Esophagus squamous epithelium (tissue), 5 donors: ENCODE data around the gene MAP4K3. TPM values are rescaled to one million over a fixed set of nuclear protein-coding genes. Genes with fewer than 3 reads are reported as not detected.
A peak's percentile ranks its signal among the peaks of the same experiment; 100 is the strongest.

Experiments used
- DNase-seq: peaks from one replicate; lab custom pipeline; 2025; lab: John Stamatoyannopoulos, UW
- H3K27ac ChIP-seq, 4 donors: fragments of 200-600 bp; sonication (generic); one replicate each; pipeline ENCODE4 v1.5.1; 2016 to 2019; ENCODE audit warnings: mild to moderate bottlenecking in 1 of 4
- H3K27me3 ChIP-seq, 4 donors: fragments of 200-600 bp; sonication (generic); 1 replicate in 3 of 4; 2 replicates in 1 of 4; pipeline versions ENCODE4 v1.5.1 to v1.6.0; 2017 to 2021; ENCODE audit warnings: antibody characterized with exemption in 1 of 4
- H3K36me3 ChIP-seq, 3 donors: fragments of 200-600 bp; sonication (generic); one replicate each; pipeline ENCODE4 v1.5.1; 2016 to 2019
- H3K4me1 ChIP-seq, 3 donors: fragments of 200-600 bp; sonication (generic); one replicate each; pipeline ENCODE4 v1.5.1; 2017 to 2019
- H3K4me3 ChIP-seq, 4 donors: fragments of 200-600 bp; sonication (generic); 1 replicate in 3 of 4; 2 replicates in 1 of 4; pipeline ENCODE4 v1.5.1; 2016 to 2019; ENCODE audit warnings: mild to moderate bottlenecking in 2 of 4, moderate library complexity in 1 of 4
- H3K9me3 ChIP-seq, 3 donors: fragments of 200-600 bp; sonication (generic); one replicate each; pipeline ENCODE4 v1.5.1; 2016 to 2019
- POLR2A ChIP-seq, 4 donors: fragments of 450-650 bp; IDR thresholded peaks; one replicate each; pipeline ENCODE4 v1.6.1; 2017; ENCODE audit warnings: antibody characterized with exemption in 4 of 4, mild to moderate bottlenecking in 4 of 4, moderate library complexity in 3 of 4
- WGBS, 2 donors: methylation state at CpG; one replicate each; pipeline ENCODE4 v1.1.5; 2018; 5-methylcytosine and 5-hydroxymethylcytosine counted together
- intact Hi-C: fragments of 100-400 bp; cut with DNase I; formaldehyde crosslinking; loops from one replicate; pipeline ENCODE4 v1.15.0; 2022
- total RNA-seq, 4 donors: library from RNA; depleted of rRNA; stranded (reverse); fragments of >200 nt; gene quantifications; one replicate each; pipeline ENCODE4 v1.1.0, GENCODE V29; 2016
- TF ChIP-seq, protein P1 (sequence below), 6 experiments: fragments of 450-650 bp in 4 of 6; fragments of 200-600 bp in 2 of 6; sonication (generic) in 2 of 6; IDR thresholded peaks; one replicate each; pipeline ENCODE4 v1.5.1; 2016 to 2019; ENCODE audit warnings: antibody characterized with exemption in 6 of 6, mild to moderate bottlenecking in 4 of 6, moderate library complexity in 4 of 6
- donor health status: DM: yes; HTN: yes; CAD: no.

The MAP4K3 gene
- total RNA-seq, 4 donors from 2014 or later, result 12.6 to 35.1 (median 15.8) TPM

DNA sequence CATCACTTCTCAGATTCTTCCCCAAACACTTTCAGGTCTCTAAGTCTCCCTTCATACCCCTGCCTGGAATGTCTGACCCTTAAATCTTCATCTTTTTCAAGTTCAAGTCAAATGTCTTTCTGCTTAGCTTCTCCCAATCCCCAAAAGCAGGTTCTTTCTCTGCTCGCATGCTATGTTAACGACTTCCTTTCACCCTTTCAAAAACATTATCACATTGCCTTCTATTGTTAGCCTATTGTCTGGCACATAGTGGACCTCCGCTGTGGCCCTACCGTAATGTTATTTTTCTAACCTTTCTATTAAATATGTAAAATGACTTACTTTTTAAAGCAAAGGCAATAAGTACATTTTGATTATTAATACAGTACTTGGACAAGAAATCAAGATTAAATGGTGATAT, 195.5 kb downstream of the MAP4K3 start:
- no peaks in the 10 kb centered on the region for H3K9me3 ChIP-seq
- DNase-seq, result no peak
- no peak overlapping the region for H3K27ac ChIP-seq
- H3K36me3 ChIP-seq, result no peaks in the 10 kb centered on the region
- 73 to 74% methylated on average over 4 of the region's 4 CpGs for WGBS, 2 donors
- intact Hi-C loops, result no loop called here
- H3K27me3 ChIP-seq, result no peaks in the 10 kb centered on the region
- TF ChIP-seq, protein P1, sequence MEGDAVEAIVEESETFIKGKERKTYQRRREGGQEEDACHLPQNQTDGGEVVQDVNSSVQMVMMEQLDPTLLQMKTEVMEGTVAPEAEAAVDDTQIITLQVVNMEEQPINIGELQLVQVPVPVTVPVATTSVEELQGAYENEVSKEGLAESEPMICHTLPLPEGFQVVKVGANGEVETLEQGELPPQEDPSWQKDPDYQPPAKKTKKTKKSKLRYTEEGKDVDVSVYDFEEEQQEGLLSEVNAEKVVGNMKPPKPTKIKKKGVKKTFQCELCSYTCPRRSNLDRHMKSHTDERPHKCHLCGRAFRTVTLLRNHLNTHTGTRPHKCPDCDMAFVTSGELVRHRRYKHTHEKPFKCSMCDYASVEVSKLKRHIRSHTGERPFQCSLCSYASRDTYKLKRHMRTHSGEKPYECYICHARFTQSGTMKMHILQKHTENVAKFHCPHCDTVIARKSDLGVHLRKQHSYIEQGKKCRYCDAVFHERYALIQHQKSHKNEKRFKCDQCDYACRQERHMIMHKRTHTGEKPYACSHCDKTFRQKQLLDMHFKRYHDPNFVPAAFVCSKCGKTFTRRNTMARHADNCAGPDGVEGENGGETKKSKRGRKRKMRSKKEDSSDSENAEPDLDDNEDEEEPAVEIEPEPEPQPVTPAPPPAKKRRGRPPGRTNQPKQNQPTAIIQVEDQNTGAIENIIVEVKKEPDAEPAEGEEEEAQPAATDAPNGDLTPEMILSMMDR (IDR thresholded peaks at IDR 0.05), result no peak
- TF ChIP-seq POLR2A (IDR thresholded peaks at IDR 0.05), result no peak
- no peaks in the 10 kb centered on the region for H3K4me1 ChIP-seq
- H3K4me3 ChIP-seq, result no peak overlapping the region

GRCh38 chr2:39240758-39241157, 196.3 kb downstream of the MAP4K3 start:
- no peaks in the 10 kb centered on the region for H3K9me3 ChIP-seq
- intact Hi-C loops, result no loop called here
- H3K36me3 ChIP-seq, result no peaks in the 10 kb centered on the region
- H3K27ac ChIP-seq, result no peak overlapping the region
- 86 to 89% methylated on average over 6 of the region's 6 CpGs for WGBS, 2 donors
- H3K4me3 ChIP-seq, result no peak overlapping the region
- H3K27me3 ChIP-seq, result no peaks in the 10 kb centered on the region
- no peaks in the 10 kb centered on the region for H3K4me1 ChIP-seq
- no peak for TF ChIP-seq POLR2A (IDR thresholded peaks at IDR 0.05)
- TF ChIP-seq, protein P1 (IDR thresholded peaks at IDR 0.05), result no peak
- DNase-seq, result no peak

- intact Hi-C loops, result loop anchor here (5.0 kb wide), 1 partner anchor 287 kb away; no protein-coding TSS in a partner anchor
- Histone ChIP-seq H3K4me3 (no peak overlapping the region), H3K4me1 (no peaks in the 10 kb centered on the region), H3K27ac (no peak overlapping the region), H3K9me3 (no peaks in the 10 kb centered on the region), H3K27me3 (no peaks in the 10 kb centered on the region), H3K36me3 (no peaks in the 10 kb centered on the region)
- DNase-seq, result no peak
- 93 to 100% methylated on average over 1 of the region's 1 CpG for WGBS, 2 donors
- no peak for TF ChIP-seq POLR2A (IDR thresholded peaks at IDR 0.05)
- TF ChIP-seq, protein P1 (IDR thresholded peaks at IDR 0.05), result no peak
Observed at GRCh38 chr2:39234754-39235153, 202.3 kb downstream of the MAP4K3 start.

GRCh38 chr2:39232141-39232540, 204.9 kb downstream of the MAP4K3 start:
- H3K4me3 ChIP-seq, result no peak overlapping the region
- H3K9me3 ChIP-seq, result no peaks in the 10 kb centered on the region
- H3K36me3 ChIP-seq, result no peaks in the 10 kb centered on the region
- intact Hi-C loops, result loop anchor here (5.0 kb wide), 1 partner anchor 285 kb away; no protein-coding TSS in a partner anchor
- no peak for DNase-seq
- H3K27ac ChIP-seq, result no peak overlapping the region
- peaks cover 0 to 20% (median 0%) of the 10 kb centered on the region in 3 donors for H3K4me1 ChIP-seq
- no peaks in the 10 kb centered on the region for H3K27me3 ChIP-seq
- TF ChIP-seq POLR2A (IDR thresholded peaks at IDR 0.05), result no peak
- TF ChIP-seq, protein P1 (IDR thresholded peaks at IDR 0.05), result no peak

GRCh38 chr2:39228413-39229209, 208.5 kb downstream of the MAP4K3 start:
- intact Hi-C loops, result loop anchor here (5.0 kb wide), 2 partner anchors 106 to 166 kb away; partner anchors contain the start of gene SOS1
- Histone ChIP-seq H3K36me3 (no peaks in the 10 kb centered on the region), H3K27me3 (no peaks in the 10 kb centered on the region), H3K4me3 (peak overlapping the region in 3 of 4 donors; percentile 8 to 41 (median 15)), H3K9me3 (no peaks in the 10 kb centered on the region), H3K27ac (peak overlapping the region in 1 of 4 donors; percentile 11), H3K4me1 (peaks cover 0 to 20% (median 0%) of the 10 kb centered on the region in 3 donors)
- DNase-seq, result no peak
- no peak for TF ChIP-seq POLR2A (IDR thresholded peaks at IDR 0.05)
- TF ChIP-seq, protein P1 (IDR thresholded peaks at IDR 0.05), result no peak
- 34 to 35% methylated on average over 19 of the region's 19 CpGs for WGBS, 2 donors
